ENCODE measurements around the gene RAB17. TPM values are rescaled to one million over a fixed set of nuclear protein-coding genes. Genes with fewer than 3 reads are reported as not detected.
A peak's percentile ranks its signal among the peaks of the same experiment; 100 is the strongest.

Gene RAB17
- total and polyA plus RNA-seq, 2 of the 8 experiments (the other 6 are each of a cell fraction or from before 2014, with no cell fraction given): 42.6 to 83.4 TPM

- H3K27ac ChIP-seq (ENCODE audit: low read depth, low read length): peak overlapping the region; percentile 34; the same call in 1 of the 2 replicates
- POLR2A ChIA-PET (ENCODE audit: partially characterized antibody): interaction anchor here (1.1 to 4.1 kb wide), 4 partner anchors 9 to 103 kb away, joined by 3 to 27 read pairs (median 10); partner anchors contain the start of gene RAB17
These were observed 16.7 kb downstream of the RAB17 start for GRCh38 chr2:237573721-237574415.

More at GRCh38 chr2:237573721-237574415, 16.7 kb downstream of the RAB17 start:
- Histone ChIP-seq H4K91ac (replicated peaks; ENCODE audit: insufficient read length, low read length) (no peak overlapping the region), H3K23me2 (ENCODE audit: low read depth, low read length) (no peaks in the 10 kb centered on the region; the same call in 1 of the 2 replicates), H3K79me1 (ENCODE audit: low read depth, low read length) (no peaks in the 10 kb centered on the region; the same call in 1 of the 2 replicates), H3K56ac (replicated peaks; ENCODE audit: insufficient read length, low read depth, low read length) (no peak overlapping the region), H3K27me3 (replicated peaks in 1 of 4; ENCODE audit: control insufficient read depth in 3 of 4, extremely low read depth in 1 of 4, insufficient read depth in 3 of 4, low read length in 3 of 4) (no peaks in the 10 kb centered on the region), H4K20me1 (replicated peaks in 1 of 2; ENCODE audit: control insufficient read depth in 1 of 2, insufficient read depth in 2 of 2, low read length in 2 of 2) (peaks cover 0 to 3% of the 10 kb centered on the region in 2 experiments), H2BK12ac (ENCODE audit: low read depth, low read length) (no peak overlapping the region), H4K5ac (ENCODE audit: insufficient read length, low read depth, low read length) (no peak overlapping the region), H3K4me1 (replicated peaks in 1 of 4; ENCODE audit: control insufficient read depth in 3 of 4, insufficient read depth in 4 of 4, low read length in 3 of 4) (peaks cover 0 to 8% (median 4%) of the 10 kb centered on the region in 4 experiments; a peak in 3 of 7 replicates), H3K18ac (ENCODE audit: extremely low read depth, low read length) (no peak overlapping the region), H3K4me2 (ENCODE audit: insufficient read depth in 1 of 2, low read depth in 2 of 2, low read length in 2 of 2) (no peak overlapping the region), H2AFZ (ENCODE audit: low read length) (no peak overlapping the region), H3K79me2 (ENCODE audit: control insufficient read depth in 1 of 2, insufficient read depth in 2 of 2, low read length in 2 of 2) (no peaks in the 10 kb centered on the region), H3K14ac (ENCODE audit: insufficient read length) (no peak overlapping the region), H2BK120ac (replicated peaks; ENCODE audit: low read depth, low read length) (no peak overlapping the region), H3K4ac (replicated peaks; ENCODE audit: insufficient read length, low read depth, low read length) (no peak overlapping the region), H3K4me3 (ENCODE audit: extremely low read depth in 1 of 4, insufficient read depth in 2 of 4, low read depth in 3 of 4, low read length in 4 of 4) (no peak overlapping the region), H3K36me3 (ENCODE audit: control insufficient read depth in 2 of 4, insufficient read depth in 4 of 4, low read length in 3 of 4) (peaks cover 0 to 3% (median 1%) of the 10 kb centered on the region in 4 experiments; a peak in 1 of 8 replicates), H4K8ac (ENCODE audit: extremely low read depth, insufficient read depth, low read length) (no peak overlapping the region), H2BK5ac (ENCODE audit: low read depth, low read length) (no peak overlapping the region), H3K9ac (replicated peaks in 1 of 4; ENCODE audit: extremely low read depth in 1 of 4, low read depth in 3 of 4, low read length in 3 of 4) (no peak overlapping the region), H2AK5ac (ENCODE audit: low read depth, low read length) (no peak overlapping the region), H3K9me3 (ENCODE audit: insufficient read depth in 2 of 2, low read depth in 1 of 2, low read length in 1 of 2) (no peaks in the 10 kb centered on the region), H2BK20ac (ENCODE audit: low read length) (no peak overlapping the region), H2BK15ac (ENCODE audit: low read length) (no peak overlapping the region), H3K23ac (ENCODE audit: insufficient read length) (no peak overlapping the region)
- DNase-seq (ENCODE audit: low read depth in 1 of 2, low spot score in 2 of 2): no peak
- FAIRE-seq: no peak
- CTCF ChIA-PET (ENCODE audit: partially characterized antibody): interaction anchor here (0.6 to 8.1 kb wide), 17 partner anchors 11 to 408 kb away, joined by 3 to 107 read pairs (median 7); no protein-coding TSS in a partner anchor
- WGBS, 2 experiments (ENCODE audit: extremely low coverage in 1 of 2, insufficient coverage in 1 of 2, insufficient read length in 1 of 2, insufficient replicate concordance in 2 of 2, low coverage in 1 of 2, low lambda C conversion rate in 2 of 2, missing lambda C conversion rate in 1 of 2): 87% methylated on average over 8 of the region's 8 CpGs; no CpG with 5 or more reads in 1 of the 2 experiments

Data from H1 (cell line).